ENCODE data around the gene CHID1.

The CHID1 gene

GRCh38 chr11:834371-835316, 76.0 kb downstream of the CHID1 start:
- DNase-seq (ENCODE audit: low read depth), result no peak

GRCh38 chr11:833849-834311, 76.7 kb downstream of the CHID1 start:
- no peak for DNase-seq (ENCODE audit: low read depth)

- DNase-seq (ENCODE audit: low read depth), result no peak
These were observed 77.4 kb downstream of the CHID1 start for GRCh38 chr11:833114-833791.

GRCh38 chr11:832529-833113, 78.0 kb downstream of the CHID1 start, which contains the start of gene CD151:
CD151 (plus strand) TSS chr11:832952; CDS start chr11:836070, 3,118 bp downstream.
- DNase-seq (ENCODE audit: low read depth), result no peak

GRCh38 chr11:831961-832528, 78.6 kb downstream of the CHID1 start:
- no peak for DNase-seq (ENCODE audit: low read depth)

- DNase-seq (ENCODE audit: low read depth), result no peak
These were observed 79.3 kb downstream of the CHID1 start for GRCh38 chr11:831118-831864.

GRCh38 chr11:830295-831117, 80.1 kb downstream of the CHID1 start:
- no peak for DNase-seq (ENCODE audit: low read depth)

- no peak for DNase-seq (ENCODE audit: low read depth)
These were observed 80.7 kb downstream of the CHID1 start for GRCh38 chr11:829847-830294.

- no peak for DNase-seq (ENCODE audit: low read depth)
These were observed 81.3 kb downstream of the CHID1 start for GRCh38 chr11:829176-829846.

GRCh38 chr11:828506-829175, 82.0 kb downstream of the CHID1 start:
- DNase-seq (ENCODE audit: low read depth), result no peak

- no peak for DNase-seq (ENCODE audit: low read depth)
These were observed 82.8 kb downstream of the CHID1 start, which contains the start of gene CRACR2B for GRCh38 chr11:827897-828192. CRACR2B (plus strand) TSS chr11:827919; CDS start chr11:828608, 689 bp downstream.

GRCh38 chr11:827146-827896, 83.3 kb downstream of the CHID1 start:
- no peak for DNase-seq (ENCODE audit: low read depth)

- DNase-seq (ENCODE audit: low read depth), result no peak
These were observed 83.8 kb downstream of the CHID1 start for GRCh38 chr11:826836-827145.

GRCh38 chr11:826227-826621, 84.4 kb downstream of the CHID1 start:
- DNase-seq (ENCODE audit: low read depth), result no peak

GRCh38 chr11:825366-826226, 85.0 kb downstream of the CHID1 start:
- DNase-seq (ENCODE audit: low read depth), result no peak

- DNase-seq (ENCODE audit: low read depth), result no peak
These were observed 85.7 kb downstream of the CHID1 start for GRCh38 chr11:824942-825341.

GRCh38 chr11:824292-824880, 86.2 kb downstream of the CHID1 start:
- no peak for DNase-seq (ENCODE audit: low read depth)
